Activated CD4-positive, alpha-beta T cell treated with anti-CD3 and anti-CD28 coated beads, Interleukin-2, amount 50 U/mL, for 24 hours (primary cell): Measurements from ENCODE around the gene ITPKB.
A peak's percentile ranks its signal among the peaks of the same experiment; 100 is the strongest.
"Not testable (repeated sequence)": the region's sequence is repeated elsewhere in the genome, so short reads cannot be mapped to it uniquely, and the experiment has no call there.

Source experiments
- DNase-seq, 2 donors: peaks; one replicate each; pipeline ENCODE4 v3.0.0-alpha.2; 2020; ENCODE audit warnings: low read depth in 1 of 2, low spot score in 1 of 2

Gene ITPKB

GRCh38 chr1:226639631-226640061 is 99.4 kb downstream of the ITPKB start:
- DNase-seq: no peak

DNA sequence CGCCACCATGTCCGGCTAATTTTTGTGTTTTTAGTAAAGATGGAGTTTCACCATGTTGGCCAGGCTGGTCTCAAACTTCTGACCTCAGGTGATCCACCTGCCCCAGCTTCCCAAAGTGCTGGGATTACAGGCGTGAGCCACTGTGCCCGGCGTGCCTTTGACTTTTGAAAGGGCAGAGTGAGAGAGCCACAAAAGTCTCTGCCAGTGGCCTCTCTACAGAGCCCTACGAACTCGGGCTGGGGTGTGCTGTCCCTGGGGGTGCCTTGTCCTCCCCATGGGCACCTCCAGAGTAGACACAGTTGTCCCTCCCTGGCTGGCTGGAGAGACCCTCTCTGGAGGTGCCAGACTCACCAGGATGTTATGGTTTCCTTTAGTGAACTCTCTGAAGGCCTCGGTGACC is 99.9 kb downstream of the ITPKB start:
- not testable (repeated sequence) for DNase-seq

DNA sequence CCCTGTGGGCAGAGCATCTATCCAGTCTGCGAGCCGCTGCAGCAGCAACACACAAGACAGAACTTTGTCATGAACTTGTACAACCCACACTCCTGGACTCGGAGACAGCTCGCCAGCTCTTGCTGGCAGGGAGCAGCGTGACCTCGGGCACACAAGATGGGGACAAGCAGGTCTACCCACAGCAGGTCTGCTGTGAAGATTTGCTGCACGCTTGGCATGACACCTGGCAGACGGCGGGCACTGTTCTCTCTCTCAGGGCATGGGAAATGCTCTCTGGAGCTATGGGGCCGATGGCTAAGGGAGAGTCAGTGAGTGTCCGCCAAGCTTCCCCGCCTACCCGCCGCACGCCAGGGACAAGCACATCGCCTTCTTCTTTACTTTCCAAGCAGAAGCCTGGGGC is 100.5 kb downstream of the ITPKB start:
- no peak for DNase-seq

DNA sequence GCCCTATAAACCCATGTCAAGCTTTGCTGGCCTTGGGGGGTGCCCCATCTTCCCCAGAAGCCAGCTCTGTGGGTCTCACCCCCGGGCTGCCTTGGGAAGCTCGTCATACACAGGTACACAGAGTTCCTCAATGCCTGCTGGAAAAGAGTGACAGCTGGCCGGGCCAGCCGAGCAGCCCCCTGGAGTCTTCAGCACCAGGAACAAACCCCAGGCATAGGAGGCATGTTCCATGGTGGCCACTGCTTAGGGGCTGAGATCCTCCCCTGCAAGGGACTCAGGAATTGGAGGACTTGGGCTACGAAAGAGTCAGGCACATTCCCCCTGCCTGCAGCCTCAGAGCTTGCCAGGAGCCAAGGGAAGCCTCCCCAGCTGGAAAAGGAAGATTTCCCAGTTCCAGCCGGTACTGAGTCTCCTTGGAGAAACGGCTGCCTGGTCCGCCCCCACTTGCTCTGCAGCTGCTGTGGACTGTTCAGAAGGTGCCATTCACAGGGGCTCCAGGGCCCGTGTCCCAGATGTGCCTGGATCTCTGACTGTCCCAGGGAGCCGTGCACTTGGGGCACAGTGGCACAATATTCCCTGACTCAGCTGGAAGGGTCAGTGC is 101.0 kb downstream of the ITPKB start:
- DNase-seq: no peak

DNA sequence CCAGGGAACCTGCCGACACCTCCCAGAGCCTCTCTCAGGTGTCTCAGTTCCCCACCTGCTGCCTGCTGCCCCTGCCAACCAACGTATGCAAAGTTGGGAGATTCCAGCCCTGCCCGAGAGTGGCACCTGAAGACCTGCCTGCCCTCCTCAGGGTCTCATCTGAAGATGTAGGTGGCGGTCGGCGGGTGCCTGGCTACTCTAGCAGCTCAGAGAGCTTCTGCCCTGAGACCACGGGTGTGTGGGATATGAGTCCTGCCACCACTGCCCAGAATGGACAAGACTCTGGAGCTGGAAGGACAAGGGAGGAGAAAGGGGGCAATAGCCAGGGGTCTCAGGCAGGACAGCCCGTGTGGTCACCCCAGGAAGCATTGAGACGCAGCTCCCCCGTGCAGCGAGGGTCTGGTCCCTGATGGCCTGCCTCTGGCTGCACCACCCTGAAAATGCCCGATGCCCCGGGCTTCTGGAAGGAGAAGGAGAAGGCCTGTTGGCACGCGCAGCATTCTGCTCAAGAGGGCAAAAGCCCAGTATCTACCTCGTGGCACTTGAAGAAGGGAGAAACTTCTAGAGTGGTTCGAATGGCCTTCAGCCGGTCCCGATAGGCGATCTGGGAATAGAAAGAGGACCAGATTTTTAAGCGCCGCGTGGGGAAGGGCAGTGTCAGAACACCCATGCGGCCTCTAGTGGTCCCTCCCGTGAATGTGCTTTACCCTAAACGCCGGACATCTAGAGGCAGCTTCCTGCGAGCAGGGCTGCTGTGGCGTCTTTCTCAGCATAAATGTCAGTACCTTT is 101.7 kb downstream of the ITPKB start:
- DNase-seq: no peak

- DNase-seq: no peak
Observed at GRCh38 chr1:226636847-226637096, 102.3 kb downstream of the ITPKB start.

GRCh38 chr1:226635456-226635941 is 103.6 kb downstream of the ITPKB start:
- DNase-seq: peak in 1 of 2 donors; percentile 54

- no peak for DNase-seq
Observed at GRCh38 chr1:226634611-226635246, 104.4 kb downstream of the ITPKB start.

- peak; percentile 70 to 73 for DNase-seq
Observed at GRCh38 chr1:226634166-226634588, 104.9 kb downstream of the ITPKB start.

- DNase-seq: no peak
Observed at GRCh38 chr1:226633541-226634165, 105.4 kb downstream of the ITPKB start.

DNA sequence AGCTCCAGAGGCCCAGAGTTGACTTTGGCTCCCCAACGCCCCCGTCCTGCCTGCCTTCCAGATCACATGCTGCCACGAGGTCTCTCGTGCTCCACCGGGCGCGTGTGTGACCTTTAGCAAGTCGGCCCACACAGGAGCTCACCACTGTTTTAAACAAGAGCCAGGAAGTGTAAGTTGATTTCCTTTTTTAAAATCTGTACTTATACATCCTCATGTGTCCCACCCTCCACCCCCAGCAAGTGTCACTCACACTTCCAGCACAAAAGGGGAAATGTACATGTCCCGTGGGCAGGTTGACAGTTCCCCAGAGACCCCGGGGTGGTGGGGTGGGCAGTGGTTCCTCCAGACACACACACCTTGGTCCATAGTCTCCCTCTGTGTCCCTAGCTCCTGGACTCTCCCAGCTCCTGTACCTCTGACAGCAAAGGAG is 106.1 kb downstream of the ITPKB start:
- DNase-seq: no peak

DNA sequence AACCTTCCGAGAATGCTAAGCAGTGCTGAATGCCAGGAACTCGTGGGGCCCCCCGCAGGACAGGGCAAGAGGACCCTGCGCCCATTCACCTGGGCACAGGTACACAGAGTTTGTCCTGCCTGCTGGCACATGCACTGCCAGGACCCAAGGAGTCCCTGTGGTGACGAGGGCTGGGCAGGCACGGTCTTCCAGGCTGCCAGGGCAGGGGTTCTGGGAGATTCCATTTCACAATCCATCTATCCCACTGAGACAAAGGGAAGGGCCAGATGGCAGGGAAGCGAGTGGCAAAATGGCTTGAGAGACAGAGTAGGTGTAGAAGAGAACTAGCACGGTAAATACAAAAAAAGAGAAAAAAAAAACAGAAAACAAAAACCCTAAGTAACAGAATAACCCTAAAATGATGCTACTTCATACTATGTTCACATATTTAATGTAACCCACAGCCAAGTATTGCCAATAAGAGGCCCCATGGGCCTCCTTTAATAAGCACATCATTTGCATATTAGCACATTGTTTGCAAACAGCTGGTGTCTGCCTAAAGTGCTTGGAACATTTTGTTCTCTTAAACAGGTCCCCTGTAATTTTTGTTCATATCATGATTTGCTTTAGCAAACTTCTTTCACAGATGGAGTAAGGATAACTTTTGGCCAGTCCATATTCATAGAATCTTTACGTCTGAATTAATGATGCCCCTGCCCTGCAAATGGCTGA is 106.8 kb downstream of the ITPKB start:
- no peak for DNase-seq

- DNase-seq: no peak
Observed at GRCh38 chr1:226631229-226632000, 107.7 kb downstream of the ITPKB start.

- no peak for DNase-seq
Observed at GRCh38 chr1:226630592-226630991, 108.5 kb downstream of the ITPKB start.

DNA sequence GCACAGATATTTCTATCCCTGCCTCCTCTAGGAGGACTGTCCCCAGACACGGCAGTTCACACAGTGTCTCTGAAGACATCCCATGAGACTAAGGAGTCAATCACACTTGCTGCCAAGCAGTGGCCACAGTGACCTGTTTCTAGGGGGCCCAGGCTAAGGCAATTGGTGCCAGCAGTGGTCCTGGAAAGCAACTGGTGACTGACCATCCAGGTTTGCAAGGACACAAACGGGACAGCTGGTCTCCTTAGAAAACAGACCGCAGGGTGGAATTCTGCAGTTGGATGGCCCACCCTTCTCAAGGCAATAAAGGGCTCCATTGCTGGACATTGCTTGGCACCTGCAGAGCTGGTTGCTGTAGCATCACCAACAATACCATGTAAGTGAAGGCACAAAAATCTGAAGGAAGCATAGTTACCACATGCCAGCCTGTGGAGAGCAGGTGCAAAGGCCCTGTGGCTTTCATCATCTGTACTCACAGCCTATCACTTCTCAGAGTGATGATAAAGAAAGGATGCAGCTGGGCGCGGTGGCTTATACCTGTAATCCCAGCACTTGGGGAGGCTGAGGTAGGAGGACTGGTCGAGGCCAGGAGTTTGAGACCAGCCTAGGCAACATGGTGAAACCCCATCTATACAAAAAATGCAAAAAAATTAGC is 109.1 kb downstream of the ITPKB start:
- no peak for DNase-seq

DNA sequence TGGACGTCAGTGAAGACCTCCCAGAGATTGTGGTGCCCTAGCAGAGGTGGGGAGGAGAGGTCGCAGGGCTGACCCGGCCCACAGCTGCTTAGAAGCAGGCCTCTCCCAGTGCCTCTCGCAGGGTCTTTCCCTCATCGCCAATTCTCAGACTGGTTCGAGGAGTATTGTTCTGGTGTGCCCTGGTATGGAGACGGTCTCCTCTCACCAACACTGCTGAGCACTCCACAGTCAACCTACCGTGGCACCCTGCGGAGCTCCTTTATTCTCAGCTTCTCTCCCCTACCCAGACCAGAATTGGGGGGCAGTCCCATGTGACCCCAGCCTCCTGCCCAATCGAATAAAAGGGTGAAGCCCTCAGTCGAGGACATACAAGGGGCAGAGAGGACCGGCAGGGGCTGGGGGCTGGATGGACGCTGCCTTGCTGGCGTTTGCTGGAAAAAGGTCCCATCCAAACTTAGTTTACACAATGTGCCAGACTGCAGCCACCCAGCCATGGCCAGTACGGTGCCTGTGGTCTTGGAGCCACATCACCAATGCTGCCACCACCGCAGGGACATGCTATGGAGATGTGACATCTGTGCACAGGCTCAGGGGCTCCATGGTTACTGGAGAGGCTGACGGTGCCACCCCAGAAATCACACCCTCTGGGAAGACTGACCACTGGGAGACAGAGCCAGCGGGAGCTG is 109.7 kb downstream of the ITPKB start:
- no peak for DNase-seq

DNA sequence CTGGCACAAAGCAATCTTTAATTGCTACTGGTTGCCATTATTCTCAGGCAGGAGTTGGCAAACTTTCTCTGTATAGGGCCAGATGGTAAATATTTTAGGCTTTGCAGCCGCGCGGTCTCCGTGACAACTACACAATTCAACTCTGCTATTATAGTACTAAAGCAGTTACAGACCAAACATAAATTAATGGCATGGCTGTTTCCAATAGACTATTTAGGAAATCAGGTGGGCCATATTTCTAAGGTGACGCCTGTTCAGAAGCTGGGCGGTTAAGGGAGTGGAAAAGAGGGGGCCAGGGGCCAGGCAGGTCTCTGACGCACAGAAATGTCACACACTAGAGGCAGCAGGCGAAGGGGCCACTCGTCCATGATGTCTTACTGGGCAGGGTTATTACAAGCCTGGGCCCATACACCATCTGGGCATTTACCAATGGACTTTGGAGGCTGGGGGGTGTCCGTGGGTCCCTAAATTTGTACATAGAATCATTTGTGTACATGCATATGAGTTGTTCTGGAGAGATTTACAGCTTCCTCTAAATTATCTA is 110.4 kb downstream of the ITPKB start:
- DNase-seq: no peak

DNA sequence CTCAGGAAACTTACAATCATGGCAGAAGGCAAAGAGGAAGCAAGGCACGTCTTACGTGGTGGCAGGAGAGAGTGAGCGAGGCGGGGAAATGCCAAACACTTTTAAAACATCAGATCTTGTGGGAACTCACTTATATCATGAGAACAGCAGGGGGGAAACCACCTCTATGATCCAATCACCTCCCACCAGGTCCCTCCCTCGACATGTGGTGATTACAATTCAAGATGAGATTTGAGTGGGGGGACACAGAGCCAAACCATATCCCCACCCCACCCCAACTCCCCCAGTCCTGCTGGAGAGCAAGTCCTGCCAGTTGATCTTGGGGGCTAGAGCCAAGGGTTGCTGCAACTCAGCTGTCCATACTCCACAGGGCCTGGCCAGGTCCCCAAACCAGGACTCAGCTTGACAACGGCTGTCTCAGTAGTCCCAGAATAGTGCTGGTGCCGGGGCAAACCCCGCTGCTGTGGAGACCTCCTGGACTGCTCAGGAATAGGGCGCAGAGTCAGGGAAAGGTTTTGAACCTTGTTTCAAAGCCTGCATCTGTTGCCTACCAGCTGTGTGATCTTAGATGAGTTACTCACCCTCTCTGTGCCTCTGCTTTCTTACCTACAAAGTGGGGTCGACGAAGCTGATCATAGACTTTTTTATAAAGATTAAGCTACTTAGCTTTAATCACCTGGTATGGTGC is 111.0 kb downstream of the ITPKB start:
- DNase-seq: no peak
